A673 (cell line): ENCODE data around the gene TATDN2.

Source experiments
- CTCF ChIP-seq: fragments of 300-800, 200-600 bp; sonication (generic); conservative IDR thresholded peaks from 2 replicates; pipeline ENCODE4 v1.5.1; 2017; ENCODE audit warnings: low read depth, mild to moderate bottlenecking, antibody characterized with exemption, low read length, moderate library complexity, mixed read lengths
- EZH2 ChIP-seq: fragments of 200-600 bp; sonication (generic); IDR thresholded peaks from 2 replicates; pipeline ENCODE4 v1.6.1; 2017; ENCODE audit warnings: borderline replicate concordance, low read depth, mild to moderate bottlenecking, mixed read lengths, antibody characterized with exemption, low read length; ENCODE audit not compliant: poor library complexity, severe bottlenecking

GRCh38 chr3:10319804-10320203, 71.5 kb downstream of the TATDN2 start:
- TF ChIP-seq CTCF (no peak), EZH2 (no peak)
